KG1 (cell line): ENCODE measurements around the gene GALNT15.

Source experiments
- DNase-seq: peaks from one replicate; lab custom pipeline; 2025; lab: John Stamatoyannopoulos, UW

Gene GALNT15

DNA sequence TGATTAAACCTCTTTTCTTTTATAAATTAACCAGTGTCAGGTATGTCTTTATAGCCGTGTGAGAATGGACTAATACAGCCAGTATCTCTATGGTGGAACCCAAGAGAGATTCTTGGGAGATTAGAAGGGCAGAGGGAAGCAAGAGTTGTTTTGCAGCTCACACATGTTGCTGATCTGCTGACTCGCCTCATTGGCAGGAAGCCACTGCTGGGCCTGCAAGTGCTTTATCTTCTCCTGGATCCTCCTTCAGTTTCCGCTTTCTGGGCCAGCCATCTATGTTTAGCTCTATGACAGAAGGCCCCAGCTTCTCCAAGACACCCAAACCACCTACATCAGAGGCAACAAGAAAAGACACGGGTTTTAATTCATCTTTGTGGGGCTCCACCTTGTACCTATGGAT is 23.4 kb upstream of the GALNT15 start:
- DNase-seq, result peak; percentile 75

- no peak for DNase-seq
Measured at GRCh38 chr3:16168211-16168610, 6.3 kb upstream of the GALNT15 start.

DNA sequence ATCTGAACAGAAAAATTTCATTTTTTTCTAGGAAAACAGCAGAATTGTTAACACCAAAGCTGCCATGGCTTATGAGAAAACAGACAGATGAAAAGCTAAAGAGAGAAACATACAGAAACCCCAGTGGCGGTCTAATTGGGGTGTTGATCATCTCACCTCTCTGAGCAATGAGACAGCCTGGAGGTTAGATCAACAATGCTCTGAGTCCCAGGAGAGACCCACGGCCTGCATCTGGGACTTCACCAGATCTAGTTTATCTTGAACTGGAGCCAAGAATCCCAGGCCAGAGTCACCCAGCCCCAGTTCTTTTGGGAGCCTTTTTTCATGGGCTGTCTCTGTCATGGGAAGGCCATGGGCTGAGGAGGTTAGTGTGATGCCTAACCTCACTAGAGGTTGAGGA is 3.5 kb upstream of the GALNT15 start:
- DNase-seq, result no peak

- DNase-seq, result no peak
Measured at GRCh38 chr3:16171825-16172224, 2.7 kb upstream of the GALNT15 start.

GRCh38 chr3:16173283-16174025 is 1.0 kb upstream of the GALNT15 start:
- no peak for DNase-seq

- DNase-seq, result no peak
Measured at GRCh38 chr3:16174026-16174355, 489 bp upstream of the GALNT15 start.

GRCh38 chr3:16174976-16175901 is 759 bp downstream of the GALNT15 start:
- no peak for DNase-seq

DNA sequence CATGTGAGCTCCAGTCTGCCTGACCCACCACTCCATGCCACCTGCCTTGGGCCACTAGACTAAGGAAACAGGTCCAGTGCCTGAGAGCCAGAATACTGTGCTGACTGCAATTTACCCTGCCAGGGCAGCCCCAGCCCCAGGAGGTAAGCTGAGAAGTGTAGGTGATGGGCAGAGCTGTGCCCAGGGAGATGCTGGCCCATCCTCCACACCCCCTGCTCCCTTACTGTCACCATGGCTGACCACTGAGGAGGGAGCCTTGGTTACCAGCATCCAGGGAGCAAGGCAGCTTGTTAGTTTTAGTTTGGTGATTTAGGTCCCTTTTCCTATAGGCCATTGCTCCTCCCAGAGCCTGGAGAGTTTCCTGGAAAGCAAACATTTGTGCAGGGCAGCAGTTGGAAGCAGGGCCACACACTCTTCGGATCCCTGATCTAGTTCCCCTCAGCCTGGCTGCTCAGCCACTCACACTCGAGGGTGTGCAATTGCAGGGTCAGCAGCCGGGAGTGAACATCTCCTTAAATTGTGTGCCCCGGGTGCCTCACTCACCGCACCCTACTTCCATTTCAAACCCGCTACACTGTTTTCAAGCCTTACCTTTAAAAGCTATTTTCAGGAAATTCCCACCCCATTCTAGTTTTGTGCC is 2.0 kb downstream of the GALNT15 start:
- no peak for DNase-seq

- no peak for DNase-seq
Measured at GRCh38 chr3:16177382-16177781, 2.9 kb downstream of the GALNT15 start.

GRCh38 chr3:16177962-16178627 is 3.6 kb downstream of the GALNT15 start:
- DNase-seq, result no peak

DNA sequence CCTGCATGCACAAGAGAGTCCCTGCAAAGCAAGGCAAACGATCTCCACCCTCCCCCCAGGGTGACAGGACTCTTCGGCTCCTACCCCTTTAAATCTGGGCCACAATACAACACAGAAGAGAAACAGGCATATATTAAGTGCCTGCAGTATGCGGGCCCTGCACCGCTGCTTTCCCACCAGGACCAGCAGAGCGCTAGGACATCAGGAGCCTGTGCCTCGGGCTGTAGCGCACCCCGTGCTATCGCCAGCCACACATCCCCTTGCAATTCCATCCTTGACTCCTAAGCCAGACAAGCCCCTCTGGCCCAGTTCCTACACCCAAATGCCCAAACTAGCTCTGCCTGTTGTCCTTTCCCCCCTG is 4.1 kb downstream of the GALNT15 start:
- DNase-seq, result no peak

GRCh38 chr3:16179261-16179660 is 4.8 kb downstream of the GALNT15 start:
- no peak for DNase-seq

DNA sequence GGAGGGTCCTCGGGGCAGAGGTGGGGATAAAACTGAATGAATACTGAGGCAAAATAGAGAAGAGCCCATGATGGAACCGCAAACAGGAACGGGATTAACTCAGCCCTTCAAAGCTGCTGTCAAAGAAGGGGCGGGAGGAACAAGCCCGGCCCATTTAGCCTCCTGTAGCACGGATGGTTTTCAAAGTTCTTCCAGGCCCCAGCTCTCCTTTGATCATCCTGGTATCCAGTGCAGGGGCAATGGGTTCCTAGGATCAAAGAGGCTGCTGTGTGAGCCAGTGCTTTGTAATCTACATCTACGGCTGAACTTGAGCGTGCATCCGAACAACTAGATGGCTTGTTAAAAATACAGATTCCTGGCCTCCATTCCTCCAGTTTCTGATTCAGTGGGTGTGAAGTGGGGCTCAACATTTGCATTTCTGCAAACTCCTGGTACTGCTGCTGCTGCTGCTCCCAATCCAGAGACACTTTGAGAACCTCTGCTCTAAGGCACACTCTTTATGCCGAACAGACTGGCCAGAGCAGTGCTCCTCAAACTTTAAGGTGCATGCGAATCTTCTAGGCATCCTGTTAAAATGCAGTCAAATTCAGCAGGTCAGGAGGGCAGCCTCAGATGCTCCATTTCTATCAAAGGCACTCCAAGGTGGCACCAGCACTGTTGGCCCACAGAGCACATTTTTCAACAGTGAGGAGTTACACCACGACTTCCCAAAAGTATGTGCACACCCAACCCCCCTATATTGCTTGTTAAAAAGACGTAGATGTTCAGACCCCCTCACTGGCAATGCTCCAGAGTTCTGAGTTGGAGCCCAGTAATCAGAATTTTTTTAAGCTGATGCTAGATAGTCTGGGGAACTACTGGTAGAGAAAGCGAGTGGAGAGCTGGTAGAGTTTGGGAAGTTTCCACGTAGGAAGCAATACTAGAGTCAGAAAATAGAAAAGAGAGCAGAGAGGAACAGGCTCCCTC is 5.6 kb downstream of the GALNT15 start:
- no peak for DNase-seq

- no peak for DNase-seq
Measured at GRCh38 chr3:16180737-16181134, 6.3 kb downstream of the GALNT15 start.

DNA sequence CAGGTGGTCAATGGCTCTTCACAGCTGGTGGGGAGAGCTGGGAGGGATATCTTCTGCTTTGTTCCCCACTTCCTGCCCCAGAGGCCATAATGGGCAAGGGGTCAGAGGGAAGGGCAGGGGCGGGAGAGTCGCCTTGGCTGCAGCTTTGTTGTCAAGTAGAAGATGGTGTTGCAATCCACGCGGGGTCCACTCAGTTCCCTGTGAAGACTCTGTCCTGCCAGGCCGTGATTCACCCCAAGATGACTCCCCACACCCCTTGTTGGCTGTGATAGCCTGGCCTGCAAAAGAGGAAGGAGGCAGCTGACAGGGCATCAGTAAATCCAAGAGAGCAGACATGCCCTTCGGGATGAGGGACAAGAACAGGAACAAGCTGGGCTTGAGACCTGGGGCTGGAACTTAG is 6.9 kb downstream of the GALNT15 start:
- no peak for DNase-seq

- no peak for DNase-seq
Measured at GRCh38 chr3:16182183-16182582, 7.7 kb downstream of the GALNT15 start.

GRCh38 chr3:16182612-16183011 is 8.1 kb downstream of the GALNT15 start:
- DNase-seq, result no peak

GRCh38 chr3:16183082-16183481 is 8.6 kb downstream of the GALNT15 start:
- no peak for DNase-seq

- no peak for DNase-seq
Measured at GRCh38 chr3:16183601-16184270, 9.3 kb downstream of the GALNT15 start.

DNA sequence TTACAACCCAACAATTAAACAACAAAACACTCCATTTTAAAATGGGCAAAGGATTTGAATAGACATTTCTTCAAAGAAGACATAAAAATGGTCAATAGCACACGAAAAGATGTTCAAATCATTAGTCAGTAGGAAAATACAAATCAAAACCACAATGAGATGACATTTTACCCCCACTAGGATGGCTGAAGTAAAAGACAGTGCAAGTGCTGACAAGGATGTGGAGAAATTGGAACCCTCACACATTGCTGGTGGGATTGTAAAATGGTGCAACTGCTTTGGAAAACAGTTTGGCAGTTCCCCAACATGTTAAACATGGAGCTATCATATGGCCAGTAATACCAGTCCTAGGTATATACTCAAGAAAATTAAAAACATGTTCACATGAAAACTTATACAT is 11.6 kb downstream of the GALNT15 start:
- DNase-seq, result no peak

DNA sequence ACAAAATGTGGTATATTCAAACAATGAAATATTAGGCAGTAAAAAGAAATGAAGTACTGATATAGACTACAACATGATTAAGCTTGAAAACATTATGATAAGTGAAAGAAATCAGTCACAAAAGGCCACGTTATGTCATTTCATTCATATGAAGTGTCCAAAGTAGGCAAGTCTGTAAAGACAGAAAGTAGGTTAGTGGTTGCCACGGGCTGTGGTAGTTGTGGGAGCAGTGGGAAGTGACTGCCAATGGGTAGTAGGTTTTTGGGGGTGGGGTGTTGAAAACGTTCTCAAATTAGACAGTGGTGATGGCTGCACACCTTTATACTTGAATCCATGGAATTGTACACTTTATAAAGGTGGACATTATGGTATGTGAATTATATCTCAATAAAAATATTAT is 12.1 kb downstream of the GALNT15 start:
- DNase-seq, result no peak
